ENCODE results near the gene ABCF2.

ABCF2 gene

GRCh38 chr7:151215396-151215795 is 11.6 kb downstream of the ABCF2 start:
- DNase-seq, result no peak

GRCh38 chr7:151213826-151214225 is 13.2 kb downstream of the ABCF2 start:
- no peak for DNase-seq

GRCh38 chr7:151212626-151213025 is 14.4 kb downstream of the ABCF2 start:
- no peak for DNase-seq

- DNase-seq, result no peak
Measured at GRCh38 chr7:151211155-151211772, 15.7 kb downstream of the ABCF2 start.

GRCh38 chr7:151210087-151210854 is 16.7 kb downstream of the ABCF2 start, which contains the start of gene H2BK1:
Gene H2BK1, minus strand, starts transcription at chr7:151210488. Its CDS starts 170 bp downstream, at chr7:151210318.
- DNase-seq, result no peak

- DNase-seq, result no peak
Measured at GRCh38 chr7:151209588-151209987, 17.4 kb downstream of the ABCF2 start.

- DNase-seq, result no peak
Measured at GRCh38 chr7:151208253-151208862, 18.6 kb downstream of the ABCF2 start.

GRCh38 chr7:151207804-151208203 is 19.2 kb downstream of the ABCF2 start:
- DNase-seq, result no peak

- DNase-seq, result no peak
Measured at GRCh38 chr7:151207315-151207714, 19.7 kb downstream of the ABCF2 start.

GRCh38 chr7:151206914-151207313 is 20.1 kb downstream of the ABCF2 start:
- DNase-seq, result peak; percentile 37

- DNase-seq, result no peak
Measured at GRCh38 chr7:151205730-151206129, 21.3 kb downstream of the ABCF2 start.

GRCh38 chr7:151204383-151205032 is 22.5 kb downstream of the ABCF2 start:
- no peak for DNase-seq

- no peak for DNase-seq
Measured at GRCh38 chr7:151202836-151203235, 24.2 kb downstream of the ABCF2 start.

- DNase-seq, result no peak
Measured at GRCh38 chr7:151201751-151202150, 25.3 kb downstream of the ABCF2 start.

GRCh38 chr7:151201344-151201743 is 25.7 kb downstream of the ABCF2 start:
- DNase-seq, result no peak

- DNase-seq, result no peak
Measured at GRCh38 chr7:151198945-151199848, 27.8 kb downstream of the ABCF2 start.

- no peak for DNase-seq
Measured at GRCh38 chr7:151197932-151198331, 29.1 kb downstream of the ABCF2 start.

GRCh38 chr7:151195616-151196450 is 31.2 kb downstream of the ABCF2 start:
- no peak for DNase-seq

- DNase-seq, result no peak
Measured at GRCh38 chr7:151194188-151194587, 32.8 kb downstream of the ABCF2 start.

- no peak for DNase-seq
Measured at GRCh38 chr7:151193203-151193978, 33.6 kb downstream of the ABCF2 start.

Data from activated CD4-positive, alpha-beta T cell treated with anti-CD3 and anti-CD28 coated beads, Interleukin-10, Interleukin-2, amounts not matched to agents 100 ng/mL and 50 ng/mL, durations not matched to agents 16 hours and 8 hours (primary cell).